Activated naive CD8-positive, alpha-beta T cell (primary cell): Measurements from ENCODE around the gene BAHD1.

Experiments used
- H3K27ac Mint-ChIP-seq: one replicate; pipeline ENCODE4 v1.8.0; 2021; ENCODE audit warnings: mixed read lengths
- H3K27me3 Mint-ChIP-seq: one replicate; pipeline ENCODE4 v1.8.0; 2021; ENCODE audit warnings: mixed read lengths
- H3K36me3 Mint-ChIP-seq: one replicate; pipeline ENCODE4 v1.8.0; 2021; ENCODE audit warnings: mixed read lengths
- H3K4me1 Mint-ChIP-seq: one replicate; pipeline ENCODE4 v1.8.0; 2021; ENCODE audit warnings: low read depth, mixed read lengths
- H3K4me3 Mint-ChIP-seq: one replicate; pipeline ENCODE4 v1.8.0; 2021; ENCODE audit warnings: mild to moderate bottlenecking, mixed read lengths
- H3K9me3 Mint-ChIP-seq: one replicate; pipeline ENCODE4 v1.8.0; 2021; ENCODE audit warnings: low read depth, mixed read lengths

BAHD1 gene

DNA sequence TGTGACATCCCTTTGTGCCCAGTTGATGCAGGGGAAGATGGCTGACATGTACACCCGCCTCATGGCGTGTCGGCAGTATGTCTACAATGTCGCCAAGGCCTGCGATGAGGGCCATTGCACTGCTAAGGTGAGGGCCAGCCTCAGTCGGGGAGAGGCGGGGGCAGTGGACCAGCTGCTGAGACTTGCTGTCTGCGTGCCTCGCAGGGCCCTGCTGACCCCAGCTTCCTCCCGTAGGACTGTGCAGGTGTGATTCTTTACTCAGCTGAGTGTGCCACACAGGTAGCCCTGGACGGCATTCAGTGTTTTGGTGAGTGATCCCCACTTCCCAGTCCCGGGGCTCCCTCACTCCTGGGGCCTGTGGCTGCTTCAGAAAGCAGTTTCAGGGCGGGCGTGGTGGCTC is 24.7 kb upstream of the BAHD1 start:
- no peaks in the 10 kb centered on the region for H3K27me3 Mint-ChIP-seq
- no peak overlapping the region for H3K27ac Mint-ChIP-seq

DNA sequence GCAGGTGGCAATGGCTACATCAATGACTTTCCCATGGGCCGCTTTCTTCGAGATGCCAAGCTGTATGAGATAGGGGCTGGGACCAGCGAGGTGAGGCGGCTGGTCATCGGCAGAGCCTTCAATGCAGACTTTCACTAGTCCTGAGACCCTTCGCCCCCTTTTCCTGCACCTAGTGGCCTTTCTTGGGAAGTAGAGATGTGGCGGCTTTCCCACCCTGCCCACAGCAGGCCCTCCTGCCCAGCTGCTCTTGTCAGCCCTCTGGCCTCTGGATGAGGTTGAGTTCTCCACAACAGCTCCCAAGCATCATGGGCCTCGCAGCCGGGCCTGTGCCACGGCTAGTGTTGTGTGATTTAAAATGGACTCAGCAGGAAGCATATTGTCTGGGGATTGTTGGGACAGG is 22.6 kb upstream of the BAHD1 start:
- Mint-ChIP-seq H3K4me3 (no peak overlapping the region), H3K9me3 (no peaks in the 10 kb centered on the region), H3K36me3 (peaks cover 2% of the 10 kb centered on the region), H3K4me1 (peaks cover 3% of the 10 kb centered on the region), H3K27ac (no peak overlapping the region), H3K27me3 (no peaks in the 10 kb centered on the region)

More for the DNA sequence above, 24.7 kb upstream of the BAHD1 start:
- Mint-ChIP-seq H3K4me3 (no peak overlapping the region), H3K4me1 (peaks cover under 1% of the 10 kb centered on the region), H3K9me3 (no peaks in the 10 kb centered on the region), H3K36me3 (peaks cover 6% of the 10 kb centered on the region)

- Mint-ChIP-seq H3K4me1 (peaks cover 3% of the 10 kb centered on the region), H3K36me3 (peaks cover 2% of the 10 kb centered on the region), H3K4me3 (no peak overlapping the region), H3K27me3 (no peaks in the 10 kb centered on the region), H3K27ac (no peak overlapping the region), H3K9me3 (no peaks in the 10 kb centered on the region)
These were observed 20.6 kb upstream of the BAHD1 start for GRCh38 chr15:40420071-40420713.

GRCh38 chr15:40420793-40421192 is 20.0 kb upstream of the BAHD1 start:
- H3K27ac Mint-ChIP-seq, result no peak overlapping the region
- H3K27me3 Mint-ChIP-seq, result no peaks in the 10 kb centered on the region
- no peak overlapping the region for H3K4me3 Mint-ChIP-seq
- H3K4me1 Mint-ChIP-seq, result peaks cover 3% of the 10 kb centered on the region
- no peaks in the 10 kb centered on the region for H3K36me3 Mint-ChIP-seq
- no peaks in the 10 kb centered on the region for H3K9me3 Mint-ChIP-seq

DNA sequence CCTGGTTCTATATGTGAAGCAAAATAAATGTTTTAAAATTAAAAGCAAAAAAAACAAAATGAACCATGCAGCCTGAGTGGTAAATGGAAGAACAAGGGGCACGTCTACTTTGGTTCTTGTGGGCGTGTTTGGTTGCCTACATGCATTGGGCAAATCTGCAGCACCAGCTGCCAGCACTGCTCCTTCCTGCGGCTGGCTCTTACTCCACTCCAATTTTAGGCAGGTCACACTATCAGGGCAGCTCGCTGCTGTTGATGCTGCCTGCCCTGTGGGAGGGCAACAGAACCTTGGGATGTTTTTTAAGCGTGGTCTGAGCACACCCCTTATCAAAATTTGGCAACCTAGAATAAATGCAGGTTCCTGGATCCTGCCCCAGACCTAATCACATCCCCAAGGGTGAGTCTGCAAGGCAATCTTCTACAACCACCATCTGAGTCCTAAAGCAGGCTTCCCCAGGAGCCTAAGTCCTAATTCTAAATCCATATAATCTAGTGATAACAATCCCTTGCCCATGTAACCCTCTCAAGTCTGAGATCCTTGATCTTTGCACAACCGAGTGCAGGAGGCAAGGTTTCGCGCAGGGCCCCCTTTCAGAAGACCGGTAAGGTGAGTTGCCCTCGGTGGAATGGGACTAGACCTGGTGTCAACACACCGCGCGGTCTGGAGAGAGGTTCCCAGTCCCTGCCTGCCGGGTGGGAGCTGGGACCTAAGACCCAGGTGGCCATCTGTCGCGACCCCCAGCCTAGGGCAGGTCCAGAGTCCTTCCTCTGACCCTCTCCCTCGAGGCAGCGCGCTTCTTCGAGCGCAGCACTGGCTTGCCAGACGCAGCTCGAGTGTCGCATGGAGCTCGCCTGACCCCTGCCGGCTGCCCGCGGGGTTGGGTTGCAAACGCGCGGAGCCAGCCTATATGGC is 19.3 kb upstream of the BAHD1 start:
- H3K4me3 Mint-ChIP-seq, result no peak overlapping the region
- H3K36me3 Mint-ChIP-seq, result no peaks in the 10 kb centered on the region
- H3K27ac Mint-ChIP-seq, result no peak overlapping the region
- no peaks in the 10 kb centered on the region for H3K9me3 Mint-ChIP-seq
- H3K27me3 Mint-ChIP-seq, result no peaks in the 10 kb centered on the region
- H3K4me1 Mint-ChIP-seq, result peaks cover 3% of the 10 kb centered on the region

DNA sequence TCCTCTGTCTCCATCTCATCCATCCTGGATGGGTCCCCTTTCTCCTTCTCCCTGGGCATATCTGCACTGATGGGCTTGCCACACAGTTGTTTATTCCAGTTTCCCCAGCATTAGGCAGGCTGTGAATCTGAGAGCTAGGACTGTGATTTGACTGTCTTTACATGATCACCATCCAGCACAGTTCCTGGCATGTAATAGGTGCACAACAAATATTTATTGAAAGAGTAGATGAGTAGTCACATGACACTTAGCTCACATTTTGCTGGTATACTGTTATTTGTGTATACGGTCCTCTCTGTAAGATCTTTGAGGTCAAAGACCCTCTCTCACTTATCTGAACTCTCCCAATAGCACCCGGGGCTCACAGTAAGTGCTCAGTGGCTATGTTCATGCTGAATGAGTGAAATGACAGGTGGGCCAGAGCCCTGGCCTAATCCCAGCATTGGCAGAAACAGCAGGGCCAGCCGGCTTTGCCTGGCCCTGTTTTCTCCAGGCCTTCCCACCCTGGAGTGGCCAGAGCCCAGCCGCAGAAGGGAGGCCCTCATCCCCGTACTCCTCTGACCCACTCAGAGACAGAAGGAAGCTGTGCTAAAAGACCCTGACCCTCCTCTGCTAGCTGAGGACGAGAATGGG is 16.2 kb upstream of the BAHD1 start:
- H3K4me1 Mint-ChIP-seq, result peaks cover 3% of the 10 kb centered on the region
- H3K27ac Mint-ChIP-seq, result no peak overlapping the region
- H3K4me3 Mint-ChIP-seq, result no peak overlapping the region
- H3K36me3 Mint-ChIP-seq, result peaks cover 5% of the 10 kb centered on the region
- H3K9me3 Mint-ChIP-seq, result no peaks in the 10 kb centered on the region
- H3K27me3 Mint-ChIP-seq, result no peaks in the 10 kb centered on the region

- no peak overlapping the region for H3K4me3 Mint-ChIP-seq
- H3K9me3 Mint-ChIP-seq, result no peaks in the 10 kb centered on the region
- H3K4me1 Mint-ChIP-seq, result peaks cover 3% of the 10 kb centered on the region
- H3K27ac Mint-ChIP-seq, result no peak overlapping the region
- peaks cover 5% of the 10 kb centered on the region for H3K36me3 Mint-ChIP-seq
- no peaks in the 10 kb centered on the region for H3K27me3 Mint-ChIP-seq
These were observed 15.1 kb upstream of the BAHD1 start for GRCh38 chr15:40425681-40426080.

DNA sequence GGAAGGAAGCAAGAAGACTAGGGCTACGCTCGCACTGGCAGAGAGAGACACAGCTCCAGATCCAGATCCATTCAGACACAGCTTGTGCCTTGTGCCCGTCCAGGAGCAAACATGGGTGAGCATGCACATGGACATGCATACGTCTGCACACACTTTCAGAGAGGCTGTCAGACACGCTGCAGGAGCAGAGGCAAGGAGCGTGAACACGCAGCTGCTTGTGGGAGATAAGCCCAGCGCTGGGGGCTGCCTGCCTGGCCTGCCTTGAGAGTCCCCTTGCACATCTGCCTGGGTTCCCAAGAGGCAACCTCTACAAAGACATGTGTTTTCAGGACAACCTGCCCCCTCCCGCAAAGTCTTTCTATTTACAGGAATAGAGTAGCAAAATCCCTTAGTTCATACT is 13.6 kb upstream of the BAHD1 start:
- no peak overlapping the region for H3K4me3 Mint-ChIP-seq

GRCh38 chr15:40428185-40428584 is 12.6 kb upstream of the BAHD1 start:
- Mint-ChIP-seq H3K27ac (no peak overlapping the region), H3K36me3 (peaks cover 5% of the 10 kb centered on the region), H3K9me3 (no peaks in the 10 kb centered on the region), H3K4me3 (no peak overlapping the region), H3K4me1 (no peaks in the 10 kb centered on the region), H3K27me3 (no peaks in the 10 kb centered on the region)

More for the DNA sequence above, 13.6 kb upstream of the BAHD1 start:
- H3K36me3 Mint-ChIP-seq, result peaks cover 5% of the 10 kb centered on the region
- no peaks in the 10 kb centered on the region for H3K27me3 Mint-ChIP-seq
- no peaks in the 10 kb centered on the region for H3K4me1 Mint-ChIP-seq
- H3K9me3 Mint-ChIP-seq, result no peaks in the 10 kb centered on the region
- H3K27ac Mint-ChIP-seq, result no peak overlapping the region

DNA sequence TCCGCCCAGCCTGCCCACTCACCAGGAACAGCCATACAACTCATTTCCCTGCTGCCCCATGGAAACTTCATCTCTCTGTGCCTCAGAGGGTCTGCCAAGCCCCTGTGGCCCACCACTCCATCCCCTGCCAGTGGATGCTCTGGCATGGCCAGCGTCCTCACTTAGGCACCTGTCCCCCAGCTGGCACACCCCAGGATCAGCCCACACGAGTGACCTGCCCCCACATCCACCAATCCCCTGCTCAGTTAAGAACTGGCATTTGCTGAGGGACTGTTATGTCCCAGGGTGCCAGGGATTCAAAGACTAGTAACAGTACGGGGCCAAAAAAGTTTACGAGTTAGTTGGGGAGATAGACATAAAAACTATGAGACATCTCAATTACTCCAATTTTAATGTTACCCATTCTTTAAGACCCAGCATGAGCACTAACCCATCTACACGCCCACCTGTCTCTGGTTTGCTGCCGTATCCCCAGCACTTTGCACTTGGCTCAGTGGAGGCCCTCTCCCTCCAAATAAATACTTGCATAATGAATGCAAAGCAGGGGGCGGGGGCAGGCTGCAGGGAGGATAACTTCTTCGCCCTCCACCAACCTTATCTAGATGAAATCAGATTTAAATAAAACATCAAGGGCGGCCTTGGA is 11.6 kb upstream of the BAHD1 start:
- Mint-ChIP-seq H3K4me3 (no peak overlapping the region), H3K27ac (no peak overlapping the region), H3K36me3 (peaks cover 5% of the 10 kb centered on the region), H3K27me3 (no peaks in the 10 kb centered on the region), H3K4me1 (no peaks in the 10 kb centered on the region), H3K9me3 (no peaks in the 10 kb centered on the region)

DNA sequence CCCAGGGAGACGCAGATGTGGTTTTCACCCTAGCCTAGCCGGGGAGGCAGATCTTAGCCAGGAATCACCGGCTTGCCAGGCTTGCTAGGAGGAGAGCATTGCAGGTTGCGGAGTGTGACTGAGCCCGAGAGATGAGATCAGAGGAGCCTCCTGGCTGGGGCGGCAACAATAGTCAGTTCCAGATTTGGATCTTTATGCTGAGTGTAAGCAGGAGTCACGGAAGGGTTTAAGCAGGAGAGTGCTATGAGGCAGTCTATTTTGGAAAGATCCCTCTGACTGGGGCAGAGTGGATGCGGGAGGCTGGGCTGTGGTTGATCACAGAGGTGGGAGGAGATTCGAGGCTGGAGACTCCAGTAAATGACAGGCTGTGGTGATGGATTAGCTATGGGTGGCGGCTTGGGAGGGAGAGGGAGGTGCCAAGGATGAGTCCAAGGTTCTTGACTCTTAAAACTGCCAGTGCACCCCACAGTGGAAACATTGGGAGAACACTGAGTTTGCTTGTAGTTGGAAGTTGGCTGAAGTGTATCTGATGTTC is 10.4 kb upstream of the BAHD1 start:
- Mint-ChIP-seq H3K27me3 (no peaks in the 10 kb centered on the region), H3K9me3 (no peaks in the 10 kb centered on the region), H3K27ac (no peak overlapping the region), H3K36me3 (peaks cover 5% of the 10 kb centered on the region), H3K4me3 (no peak overlapping the region), H3K4me1 (peaks cover 5% of the 10 kb centered on the region)

DNA sequence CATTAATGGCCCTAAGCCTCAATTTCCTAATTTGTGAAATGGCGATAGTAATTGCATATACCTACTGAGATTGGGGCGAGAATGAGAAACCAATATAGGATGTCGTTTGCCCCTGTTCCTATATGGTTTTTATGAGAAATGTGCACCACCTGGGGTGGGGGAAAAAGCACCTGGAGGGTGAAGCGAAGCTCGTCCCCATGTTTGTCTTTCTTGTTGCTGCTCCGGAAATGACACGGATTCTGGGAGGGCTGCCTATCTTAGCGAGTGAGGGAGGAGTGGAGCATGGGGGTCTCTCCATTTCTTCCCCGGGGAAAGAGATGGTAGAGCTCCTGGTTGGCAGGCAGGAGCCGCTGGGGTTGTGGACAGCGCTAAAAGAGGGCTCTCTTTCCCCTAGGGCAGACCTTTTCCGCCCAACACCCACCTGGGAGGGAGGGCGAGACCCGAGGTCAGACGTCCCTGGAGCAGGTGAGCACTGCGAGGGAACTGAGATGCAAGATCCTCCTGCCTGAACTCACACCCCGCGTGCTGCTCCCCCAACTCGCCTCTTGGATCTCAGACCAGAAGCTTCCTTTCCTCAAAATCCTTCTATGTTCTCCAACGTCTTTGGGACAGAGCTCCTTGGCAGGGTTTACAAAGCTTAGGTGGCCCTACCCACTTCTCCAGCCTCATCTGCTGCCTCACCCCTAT is 5.6 kb upstream of the BAHD1 start:
- Mint-ChIP-seq H3K27me3 (peaks cover 5% of the 10 kb centered on the region), H3K27ac (peak overlapping the region; percentile 70), H3K4me3 (peak overlapping the region; percentile 80), H3K9me3 (no peaks in the 10 kb centered on the region), H3K4me1 (peaks cover 27% of the 10 kb centered on the region), H3K36me3 (no peaks in the 10 kb centered on the region)

GRCh38 chr15:40435710-40436089 is 5.1 kb upstream of the BAHD1 start:
- H3K4me3 Mint-ChIP-seq, result peak overlapping the region; percentile 80

More at GRCh38 chr15:40435710-40436089, 5.1 kb upstream of the BAHD1 start:
- Mint-ChIP-seq H3K36me3 (no peaks in the 10 kb centered on the region), H3K4me1 (peaks cover 27% of the 10 kb centered on the region), H3K27ac (peak overlapping the region; percentile 70), H3K27me3 (peaks cover 5% of the 10 kb centered on the region), H3K9me3 (no peaks in the 10 kb centered on the region)
